Activated CD4-positive, alpha-beta T cell treated with anti-CD3 and anti-CD28 coated beads for 48 hours (primary cell): Measurements from ENCODE around the gene NCK1.

Experiments used
- DNase-seq: peaks from one replicate; pipeline ENCODE4 v3.0.0-alpha.2; 2020

The NCK1 gene

GRCh38 chr3:136910697-136911096 lies 48.7 kb downstream of the NCK1 start:
- DNase-seq: no peak

- no peak for DNase-seq
Measured at GRCh38 chr3:136913168-136913567, 51.2 kb downstream of the NCK1 start.

- DNase-seq: no peak
Measured at GRCh38 chr3:136914739-136915138, 52.7 kb downstream of the NCK1 start.

GRCh38 chr3:136916223-136916622 lies 54.2 kb downstream of the NCK1 start:
- DNase-seq: no peak

GRCh38 chr3:136919799-136920580 lies 58.0 kb downstream of the NCK1 start:
- no peak for DNase-seq

GRCh38 chr3:136920904-136921611 lies 59.0 kb downstream of the NCK1 start:
- no peak for DNase-seq

- DNase-seq: no peak
Measured at GRCh38 chr3:136925425-136926190, 63.6 kb downstream of the NCK1 start.

GRCh38 chr3:136928240-136928639 lies 66.2 kb downstream of the NCK1 start:
- DNase-seq: no peak

- no peak for DNase-seq
Measured at GRCh38 chr3:136929977-136930670, 68.1 kb downstream of the NCK1 start.

- no peak for DNase-seq
Measured at GRCh38 chr3:136931606-136932005, 69.6 kb downstream of the NCK1 start.

GRCh38 chr3:136932523-136932922 lies 70.5 kb downstream of the NCK1 start:
- DNase-seq: no peak

GRCh38 chr3:136932978-136933772 lies 71.2 kb downstream of the NCK1 start:
- no peak for DNase-seq

GRCh38 chr3:136937175-136937574 lies 75.2 kb downstream of the NCK1 start:
- no peak for DNase-seq

- no peak for DNase-seq
Measured at GRCh38 chr3:136937851-136938250, 75.8 kb downstream of the NCK1 start.

GRCh38 chr3:136938334-136938733 lies 76.3 kb downstream of the NCK1 start:
- DNase-seq: no peak

- DNase-seq: no peak
Measured at GRCh38 chr3:136939489-136939888, 77.5 kb downstream of the NCK1 start.

- no peak for DNase-seq
Measured at GRCh38 chr3:136942803-136943202, 80.8 kb downstream of the NCK1 start.

- no peak for DNase-seq
Measured at GRCh38 chr3:136943436-136943835, 81.4 kb downstream of the NCK1 start.

- DNase-seq: no peak
Measured at GRCh38 chr3:136946978-136947377, 85.0 kb downstream of the NCK1 start.

GRCh38 chr3:136947477-136947876 lies 85.5 kb downstream of the NCK1 start:
- no peak for DNase-seq

- no peak for DNase-seq
Measured at GRCh38 chr3:136949146-136949545, 87.1 kb downstream of the NCK1 start.

- DNase-seq: no peak
Measured at GRCh38 chr3:136949708-136950107, 87.7 kb downstream of the NCK1 start.
